K562 (cell line): ENCODE results near the gene STK25. TPM values are rescaled to one million over a fixed set of nuclear protein-coding genes. Genes with fewer than 3 reads are reported as not detected.

Source experiments
- AFF4 ChIP-seq: sonication (generic); formaldehyde crosslinking; IDR thresholded peaks from 2 replicates; pipeline ENCODE4 v1.8.0; 2023; ENCODE audit warnings: mild to moderate bottlenecking, missing genetic modification reagents
- ELK1 ChIP-seq: sonication (generic); formaldehyde crosslinking; IDR thresholded peaks from 2 replicates; pipeline ENCODE4 v1.8.1; 2022; ENCODE audit warnings: missing genetic modification reagents
- FOXP4 ChIP-seq: sonication (generic); formaldehyde crosslinking; IDR thresholded peaks from 2 replicates; pipeline ENCODE4 v1.8.0; 2022; ENCODE audit warnings: mild to moderate bottlenecking, missing genetic modification reagents, borderline replicate concordance
- MTA1 ChIP-seq: fragments of 450-650 bp; IDR thresholded peaks from 2 replicates; pipeline ENCODE4 v1.6.1; 2017; ENCODE audit warnings: borderline replicate concordance
- REST ChIP-seq, 2 experiments: fragments of 450-650 bp; formaldehyde crosslinking in 1 of 2; IDR thresholded peaks; 2 replicates each; pipeline versions ENCODE4 v1.4.0 to v1.6.1; 2014 to 2020; ENCODE audit warnings: mild to moderate bottlenecking in 2 of 2, borderline replicate concordance in 1 of 2, low read depth in 1 of 2
- TBP ChIP-seq: optimal IDR thresholded peaks from 2 replicates; pipeline ENCODE3; 2011; ENCODE audit warnings: low read depth, low read length, improper control_type of control experiment
- ZNF280B ChIP-seq: fragments of 250-450 bp; sonication (Bioruptor Pico); IDR thresholded peaks from 2 replicates; pipeline ENCODE4 v1.5.1; 2021; ENCODE audit warnings: mild to moderate bottlenecking
- polyA plus RNA-seq, 8 experiments: library from polyadenylated mRNA; depleted of rRNA in 4 of 8; stranded (reverse) in 5 of 8; unstranded in 3 of 8; fragments of >200 nt; fragmentation: Nextera tagmentation in 2 of 8; fragmentation: Illumina TruSeq in 1 of 8; extraction: Ambion mirVana in 2 of 8; extraction: Trizol in 1 of 8; gene quantifications; 2 replicates each; pipeline versions ENCODE4 v1.2.1 to v1.2.3, GENCODE V29; 2011 to 2014; ENCODE audit warnings: inconsistent platforms in 1 of 8, missing spikeins in 1 of 8
- total RNA-seq, 7 experiments: library from RNA; depleted of rRNA in 6 of 7; stranded (reverse); fragments of >200 nt in 6 of 7; fragmentation: Illumina TruSeq in 2 of 7; extraction: Trizol in 2 of 7; gene quantifications; 2 replicates each; pipeline versions ENCODE4 v1.2.1 to v1.2.3, GENCODE V29; 2011 to 2021; ENCODE audit warnings: low replicate concordance in 1 of 7

STK25 gene
- total and polyA plus RNA-seq, 9 of the 15 experiments (the other 6 are each of a cell fraction or from before 2014, with no cell fraction given), result 5.4 to 177 (median 116) TPM

GRCh38 chr2:241507430-241508239, 749 bp downstream of the STK25 start (continued):
- no peak for TF ChIP-seq ZNF280B (CRISPR knock-in tag)
- no peak for TF ChIP-seq MTA1
- TF ChIP-seq FOXP4 (CRISPR knock-in tag), result no peak
- peak; percentile 16 for TF ChIP-seq TBP
- TF ChIP-seq AFF4, result 0 out of 2 replicates have a peak, but pooled peaks have one; percentile 4
- TF ChIP-seq REST (IDR thresholded peaks at IDR 0.05; ENCODE audit: borderline replicate concordance), result no peak
- no peak for TF ChIP-seq REST (CRISPR knock-in tag; IDR thresholded peaks at IDR 0.05; ENCODE audit: low read depth)
- TF ChIP-seq ELK1 (CRISPR knock-in tag), result no peak
